Fibroblast of lung (primary cell): ENCODE data around the gene SLC25A46.

Source experiments
- EZH2 ChIP-seq: IDR thresholded peaks from 2 replicates; pipeline ENCODE4 v1.5.1; 2012; ENCODE audit warnings: low read length, control low read depth, mild to moderate bottlenecking; ENCODE audit errors: missing control alignments
- TF ChIP-seq, protein P1 (sequence below), 2 donors: IDR thresholded peaks in 1 of 2; conservative IDR thresholded peaks in 1 of 2; 1 replicate in 1 of 2; 2 replicates in 1 of 2; pipeline ENCODE4 v1.5.1; 2011 to 2012; ENCODE audit warnings: low read length in 2 of 2, control low read depth in 1 of 2, inconsistent platforms in 1 of 2, low read depth in 1 of 2, mild to moderate bottlenecking in 1 of 2

GRCh38 chr5:110768138-110768860 is 29.5 kb downstream of the SLC25A46 start:
- TF ChIP-seq, protein P1, sequence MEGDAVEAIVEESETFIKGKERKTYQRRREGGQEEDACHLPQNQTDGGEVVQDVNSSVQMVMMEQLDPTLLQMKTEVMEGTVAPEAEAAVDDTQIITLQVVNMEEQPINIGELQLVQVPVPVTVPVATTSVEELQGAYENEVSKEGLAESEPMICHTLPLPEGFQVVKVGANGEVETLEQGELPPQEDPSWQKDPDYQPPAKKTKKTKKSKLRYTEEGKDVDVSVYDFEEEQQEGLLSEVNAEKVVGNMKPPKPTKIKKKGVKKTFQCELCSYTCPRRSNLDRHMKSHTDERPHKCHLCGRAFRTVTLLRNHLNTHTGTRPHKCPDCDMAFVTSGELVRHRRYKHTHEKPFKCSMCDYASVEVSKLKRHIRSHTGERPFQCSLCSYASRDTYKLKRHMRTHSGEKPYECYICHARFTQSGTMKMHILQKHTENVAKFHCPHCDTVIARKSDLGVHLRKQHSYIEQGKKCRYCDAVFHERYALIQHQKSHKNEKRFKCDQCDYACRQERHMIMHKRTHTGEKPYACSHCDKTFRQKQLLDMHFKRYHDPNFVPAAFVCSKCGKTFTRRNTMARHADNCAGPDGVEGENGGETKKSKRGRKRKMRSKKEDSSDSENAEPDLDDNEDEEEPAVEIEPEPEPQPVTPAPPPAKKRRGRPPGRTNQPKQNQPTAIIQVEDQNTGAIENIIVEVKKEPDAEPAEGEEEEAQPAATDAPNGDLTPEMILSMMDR (conservative IDR thresholded peaks at IDR 0.05 in 1 of 2, IDR thresholded peaks at IDR 0.05 in 1 of 2; ENCODE audit: low read depth in 1 of 2, low read length in 2 of 2): no peak
- no peak for TF ChIP-seq EZH2
